Endometrial microvascular endothelial cells (primary cell): Measurements from ENCODE around the gene ELMO1. TPM values are rescaled to one million over a fixed set of nuclear protein-coding genes. Genes with fewer than 3 reads are reported as not detected.

ENCODE experiments used
- in situ Hi-C: cut with HindIII; loops from 2 replicates; pipeline ENCODE4 v1.10.0; 2017; ENCODE audit warnings: low sequenced_read_pairs, low pct_unique_long_range_greater_than_20kb; ENCODE audit errors: inconsistent ontology term
- total RNA-seq: library from RNA; depleted of rRNA; stranded (reverse); fragments of >200 nt; gene quantifications from one replicate; pipeline ENCODE4 v1.2.3, GENCODE V29; 2015; ENCODE audit errors: inconsistent ontology term

Gene ELMO1
- total RNA-seq, 1 donor from 2014 or later: 24.7 TPM

GRCh38 chr7:37388811-37389210, 59.9 kb downstream of the ELMO1 start:
- in situ Hi-C loops: no loop called here

- in situ Hi-C loops: no loop called here
These were observed 62.9 kb downstream of the ELMO1 start for GRCh38 chr7:37385787-37386186.

GRCh38 chr7:37382546-37383088, 66.0 kb downstream of the ELMO1 start:
- in situ Hi-C loops: no loop called here

GRCh38 chr7:37380831-37381230, 67.8 kb downstream of the ELMO1 start:
- in situ Hi-C loops: no loop called here

GRCh38 chr7:37379546-37380277, 69.0 kb downstream of the ELMO1 start:
- in situ Hi-C loops: no loop called here

- in situ Hi-C loops: no loop called here
These were observed 71.4 kb downstream of the ELMO1 start for GRCh38 chr7:37377231-37377630.

GRCh38 chr7:37376386-37376785, 72.3 kb downstream of the ELMO1 start:
- in situ Hi-C loops: no loop called here

- in situ Hi-C loops: no loop called here
These were observed 75.9 kb downstream of the ELMO1 start for GRCh38 chr7:37372750-37373149.

- in situ Hi-C loops: no loop called here
These were observed 76.9 kb downstream of the ELMO1 start for GRCh38 chr7:37371755-37372154.

GRCh38 chr7:37369906-37370305, 78.8 kb downstream of the ELMO1 start:
- in situ Hi-C loops: no loop called here

GRCh38 chr7:37368540-37368939, 80.1 kb downstream of the ELMO1 start:
- in situ Hi-C loops: no loop called here

- in situ Hi-C loops: no loop called here
These were observed 81.7 kb downstream of the ELMO1 start for GRCh38 chr7:37367010-37367409.

- in situ Hi-C loops: no loop called here
These were observed 82.2 kb downstream of the ELMO1 start for GRCh38 chr7:37366445-37366844.

GRCh38 chr7:37365405-37365804, 83.3 kb downstream of the ELMO1 start:
- in situ Hi-C loops: no loop called here

GRCh38 chr7:37364856-37365255, 83.8 kb downstream of the ELMO1 start:
- in situ Hi-C loops: no loop called here

GRCh38 chr7:37363536-37364491, 84.8 kb downstream of the ELMO1 start:
- in situ Hi-C loops: no loop called here

GRCh38 chr7:37362802-37363201, 85.9 kb downstream of the ELMO1 start:
- in situ Hi-C loops: no loop called here

GRCh38 chr7:37360484-37360883, 88.2 kb downstream of the ELMO1 start:
- in situ Hi-C loops: no loop called here

GRCh38 chr7:37359662-37360444, 88.8 kb downstream of the ELMO1 start:
- in situ Hi-C loops: no loop called here
